ENCODE data around the gene SOWAHB.

Gene SOWAHB

DNA sequence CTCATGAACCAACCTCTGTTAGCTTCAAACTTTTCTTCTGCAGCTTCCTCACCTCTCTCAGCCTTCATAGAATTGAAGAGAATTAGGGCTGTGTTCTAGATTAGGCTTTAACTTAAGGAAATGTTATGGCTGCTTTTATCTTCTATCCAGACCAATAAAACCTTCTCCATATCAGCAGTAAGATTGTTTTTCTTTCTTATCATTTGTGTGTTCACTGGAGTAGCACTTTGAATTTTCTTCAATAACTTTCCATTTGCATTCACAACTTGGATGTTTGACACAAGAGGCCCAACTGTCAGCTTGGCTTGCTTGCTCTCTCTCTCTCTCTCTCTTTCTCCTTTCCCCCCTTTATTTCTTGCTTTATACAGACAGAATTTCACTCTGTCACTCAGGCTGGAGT is 22.8 kb upstream of the SOWAHB start:
- no peaks in the 10 kb centered on the region for H3K27me3 ChIP-seq
- no peaks in the 10 kb centered on the region for H3K36me3 ChIP-seq
- TF ChIP-seq, protein P1, sequence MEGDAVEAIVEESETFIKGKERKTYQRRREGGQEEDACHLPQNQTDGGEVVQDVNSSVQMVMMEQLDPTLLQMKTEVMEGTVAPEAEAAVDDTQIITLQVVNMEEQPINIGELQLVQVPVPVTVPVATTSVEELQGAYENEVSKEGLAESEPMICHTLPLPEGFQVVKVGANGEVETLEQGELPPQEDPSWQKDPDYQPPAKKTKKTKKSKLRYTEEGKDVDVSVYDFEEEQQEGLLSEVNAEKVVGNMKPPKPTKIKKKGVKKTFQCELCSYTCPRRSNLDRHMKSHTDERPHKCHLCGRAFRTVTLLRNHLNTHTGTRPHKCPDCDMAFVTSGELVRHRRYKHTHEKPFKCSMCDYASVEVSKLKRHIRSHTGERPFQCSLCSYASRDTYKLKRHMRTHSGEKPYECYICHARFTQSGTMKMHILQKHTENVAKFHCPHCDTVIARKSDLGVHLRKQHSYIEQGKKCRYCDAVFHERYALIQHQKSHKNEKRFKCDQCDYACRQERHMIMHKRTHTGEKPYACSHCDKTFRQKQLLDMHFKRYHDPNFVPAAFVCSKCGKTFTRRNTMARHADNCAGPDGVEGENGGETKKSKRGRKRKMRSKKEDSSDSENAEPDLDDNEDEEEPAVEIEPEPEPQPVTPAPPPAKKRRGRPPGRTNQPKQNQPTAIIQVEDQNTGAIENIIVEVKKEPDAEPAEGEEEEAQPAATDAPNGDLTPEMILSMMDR (IDR thresholded peaks at IDR 0.05): no peak
- H3K27ac ChIP-seq: no peak overlapping the region
- no peak overlapping the region for H3K4me3 ChIP-seq (ENCODE audit: low read depth in 1 of 2, low read length in 1 of 2)
- H3K4me1 ChIP-seq (ENCODE audit: control insufficient read depth in 1 of 2, insufficient read depth in 1 of 2, low read depth in 1 of 2, low read length in 1 of 2): no peaks in the 10 kb centered on the region
- H3K9me3 ChIP-seq: no peaks in the 10 kb centered on the region

DNA sequence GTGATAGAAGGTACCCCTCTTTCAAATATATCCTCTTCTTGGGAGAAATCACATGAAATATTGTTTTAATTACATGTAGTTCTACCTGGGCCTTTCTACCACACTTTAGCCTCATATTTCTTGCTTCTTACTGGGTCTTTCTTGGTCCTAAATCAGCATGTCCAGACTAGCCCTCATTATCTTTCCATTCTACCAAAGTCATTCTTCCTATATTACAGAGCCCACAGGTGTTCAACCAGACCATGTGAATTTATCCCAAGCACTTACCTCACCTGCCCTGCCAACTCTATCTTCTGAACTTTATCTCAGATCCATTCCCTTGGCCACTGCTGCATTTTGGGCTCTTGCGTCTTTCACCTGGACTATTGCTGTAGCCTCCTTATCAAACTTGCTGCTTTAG is 11.8 kb upstream of the SOWAHB start:
- TF ChIP-seq, protein P1 (IDR thresholded peaks at IDR 0.05): no peak
- Histone ChIP-seq H3K27me3 (peaks cover 18% of the 10 kb centered on the region), H3K9me3 (no peaks in the 10 kb centered on the region), H3K4me3 (ENCODE audit: low read depth in 1 of 2, low read length in 1 of 2) (no peak overlapping the region), H3K4me1 (ENCODE audit: control insufficient read depth in 1 of 2, insufficient read depth in 1 of 2, low read depth in 1 of 2, low read length in 1 of 2) (no peaks in the 10 kb centered on the region), H3K27ac (no peak overlapping the region), H3K36me3 (no peaks in the 10 kb centered on the region)

DNA sequence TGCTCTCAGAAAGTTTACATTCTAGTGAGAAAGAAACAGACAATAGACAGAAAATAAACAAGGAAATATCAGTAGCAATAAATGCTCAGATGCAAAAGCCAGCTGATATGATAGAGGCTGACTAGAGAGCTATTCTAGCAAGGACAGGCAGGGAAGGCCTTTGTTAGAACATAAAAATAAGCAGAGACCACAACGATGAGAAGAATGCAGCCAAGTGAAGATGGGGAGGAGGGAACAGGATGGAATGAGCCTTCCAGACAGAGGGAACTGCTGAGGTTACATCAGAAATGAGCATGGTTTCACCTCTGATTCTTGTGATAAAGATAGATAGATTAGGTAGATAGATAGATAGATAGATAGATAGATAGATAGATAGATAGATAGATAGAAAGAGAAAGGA is 7.6 kb upstream of the SOWAHB start:
- no peak overlapping the region for H3K27ac ChIP-seq

DNA sequence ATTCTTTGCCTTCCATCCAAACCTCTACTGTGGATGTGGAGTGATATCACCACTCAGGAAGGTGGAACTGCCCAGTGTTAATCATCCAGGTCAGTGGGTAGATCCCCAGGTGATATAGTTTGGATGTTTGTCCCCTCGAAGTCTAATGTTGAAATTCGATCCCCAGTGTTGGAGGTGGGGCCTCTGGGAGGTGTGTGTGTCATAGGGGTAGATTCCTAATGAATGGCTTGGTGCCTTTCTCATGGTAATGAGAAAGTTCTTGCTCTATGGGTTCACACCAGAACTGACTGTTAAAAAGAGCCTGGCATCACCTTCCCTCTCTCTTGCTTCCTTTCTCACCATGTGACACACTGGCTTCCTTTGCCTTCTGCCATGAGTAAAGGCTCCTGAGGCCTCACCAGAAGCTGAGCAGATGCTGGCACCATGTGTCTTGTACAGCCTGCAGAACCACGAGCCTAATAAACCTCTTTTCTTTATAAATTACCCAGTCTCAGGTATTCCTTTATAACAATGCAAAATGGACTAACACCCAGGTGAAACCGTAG is 6.8 kb upstream of the SOWAHB start:
- Histone ChIP-seq H3K27me3 (peaks cover 33% of the 10 kb centered on the region), H3K27ac (no peak overlapping the region), H3K9me3 (no peaks in the 10 kb centered on the region), H3K36me3 (no peaks in the 10 kb centered on the region), H3K4me3 (ENCODE audit: low read depth in 1 of 2, low read length in 1 of 2) (no peak overlapping the region), H3K4me1 (ENCODE audit: control insufficient read depth in 1 of 2, insufficient read depth in 1 of 2, low read depth in 1 of 2, low read length in 1 of 2) (no peaks in the 10 kb centered on the region)
- TF ChIP-seq, protein P1 (IDR thresholded peaks at IDR 0.05): no peak

More for the DNA sequence above, 7.6 kb upstream of the SOWAHB start:
- TF ChIP-seq, protein P1 (IDR thresholded peaks at IDR 0.05): no peak
- Histone ChIP-seq H3K27me3 (peaks cover 32% of the 10 kb centered on the region), H3K9me3 (no peaks in the 10 kb centered on the region), H3K36me3 (no peaks in the 10 kb centered on the region), H3K4me3 (ENCODE audit: low read depth in 1 of 2, low read length in 1 of 2) (no peak overlapping the region), H3K4me1 (ENCODE audit: control insufficient read depth in 1 of 2, insufficient read depth in 1 of 2, low read depth in 1 of 2, low read length in 1 of 2) (no peaks in the 10 kb centered on the region)

DNA sequence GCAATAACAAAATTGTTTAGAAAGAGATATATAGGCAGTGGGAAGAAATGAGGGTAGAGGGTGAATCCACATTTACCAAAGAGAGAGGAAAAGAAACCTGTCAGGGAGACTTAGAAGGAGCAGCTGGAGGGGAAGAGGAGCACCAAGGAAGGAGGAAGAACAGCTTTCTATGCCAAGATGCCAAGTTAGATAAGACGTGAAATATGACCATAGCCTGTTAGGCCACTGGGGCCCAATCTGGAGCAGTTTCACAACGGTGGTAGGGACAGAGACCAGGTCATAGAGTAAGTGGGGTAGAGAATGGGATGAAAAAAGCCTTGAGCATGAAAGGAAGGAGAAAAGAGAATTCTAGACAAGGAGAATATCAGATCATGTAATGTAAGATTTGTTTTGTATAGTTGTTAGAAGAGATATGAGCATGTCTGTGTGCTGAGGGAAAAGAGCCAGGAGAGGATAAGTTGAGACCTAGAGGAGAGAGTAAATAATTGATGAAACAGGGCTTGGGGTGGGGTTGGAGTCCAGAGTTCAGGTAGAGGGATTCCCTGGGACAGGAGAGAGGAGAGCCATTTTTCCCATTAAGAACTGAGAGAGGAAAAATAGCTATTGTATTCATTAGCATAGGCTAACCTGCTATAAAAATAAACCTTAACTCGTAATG is 4.4 kb upstream of the SOWAHB start:
- peaks cover 45% of the 10 kb centered on the region for H3K27me3 ChIP-seq
- TF ChIP-seq, protein P1 (IDR thresholded peaks at IDR 0.05): no peak
- no peak overlapping the region for H3K4me3 ChIP-seq (ENCODE audit: low read depth in 1 of 2, low read length in 1 of 2)
- no peak overlapping the region for H3K27ac ChIP-seq
- peaks cover 5 to 8% of the 10 kb centered on the region in 2 experiments for H3K4me1 ChIP-seq (ENCODE audit: control insufficient read depth in 1 of 2, insufficient read depth in 1 of 2, low read depth in 1 of 2, low read length in 1 of 2)
- no peaks in the 10 kb centered on the region for H3K9me3 ChIP-seq
- no peaks in the 10 kb centered on the region for H3K36me3 ChIP-seq
